GM21529 (cell line): ENCODE data around the gene CCNF.
"Not testable (repeated sequence)": the region's sequence is repeated elsewhere in the genome, so short reads cannot be mapped to it uniquely, and the experiment has no call there.

Experiments used
- ATAC-seq: cut with Tn5 transposase; IDR thresholded peaks from one replicate; pipeline ENCODE4 v1.9.1; 2021; ENCODE audit not compliant: unreplicated experiment

CCNF gene

DNA sequence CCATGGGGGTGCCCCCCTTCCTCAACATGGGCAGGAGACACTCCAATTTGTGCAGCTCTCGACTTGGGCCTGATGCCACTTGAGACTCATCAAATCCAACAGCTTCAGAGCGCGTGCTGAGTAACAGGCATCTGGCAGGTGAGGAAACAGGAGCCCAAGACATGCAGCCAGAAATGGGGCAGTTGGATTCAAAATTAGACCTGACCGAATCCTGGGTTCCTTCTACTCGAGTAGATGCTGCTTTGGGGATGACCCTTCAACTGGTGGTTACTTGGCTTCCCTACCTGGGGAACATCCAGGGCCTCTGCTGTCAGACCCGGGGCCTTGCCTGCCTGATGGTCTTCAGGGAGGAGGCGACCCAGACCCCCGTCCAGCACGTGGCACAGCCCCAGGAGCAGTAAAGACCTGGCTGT, 41.4 kb downstream of the CCNF start:
- ATAC-seq: no peak

DNA sequence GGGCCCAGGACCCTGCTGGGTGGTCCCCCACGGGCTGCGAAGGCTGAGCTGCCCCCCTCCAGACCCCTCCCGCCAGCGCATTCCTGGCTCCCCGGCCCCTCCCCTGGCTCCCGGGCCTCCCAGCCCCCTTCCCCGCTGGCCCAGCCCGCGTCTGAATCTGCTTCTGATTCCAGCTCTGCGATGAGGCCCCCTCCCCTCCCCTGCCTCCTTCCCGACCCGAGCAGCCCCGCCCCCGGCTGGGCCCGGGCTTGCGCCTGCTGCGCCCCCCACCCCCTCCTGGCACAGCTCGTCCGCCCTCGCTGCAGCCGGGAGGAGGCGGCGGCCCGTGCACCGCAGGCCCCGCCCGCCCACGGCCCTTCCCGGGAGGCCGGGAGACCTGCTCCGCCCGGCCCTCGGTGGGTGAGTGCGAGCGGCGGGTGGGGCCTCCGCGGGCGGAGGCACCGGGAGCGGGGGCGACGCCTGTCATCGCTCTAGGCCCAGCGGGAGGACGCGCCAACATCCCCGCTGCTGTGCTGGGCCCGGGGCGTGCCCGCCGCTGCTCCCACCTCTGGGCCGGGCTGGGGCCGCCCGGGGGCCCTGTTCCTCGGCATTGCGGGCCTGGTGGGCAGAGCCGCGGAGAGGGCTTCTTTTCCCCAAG, 41.9 kb downstream of the CCNF start, which contains the start of gene NTN3:
Gene NTN3, plus strand, starts transcription at position 282 of the 637 bp plus-strand sequence. CDS start 405 bp downstream, outside the sequence.
- ATAC-seq: no peak

DNA sequence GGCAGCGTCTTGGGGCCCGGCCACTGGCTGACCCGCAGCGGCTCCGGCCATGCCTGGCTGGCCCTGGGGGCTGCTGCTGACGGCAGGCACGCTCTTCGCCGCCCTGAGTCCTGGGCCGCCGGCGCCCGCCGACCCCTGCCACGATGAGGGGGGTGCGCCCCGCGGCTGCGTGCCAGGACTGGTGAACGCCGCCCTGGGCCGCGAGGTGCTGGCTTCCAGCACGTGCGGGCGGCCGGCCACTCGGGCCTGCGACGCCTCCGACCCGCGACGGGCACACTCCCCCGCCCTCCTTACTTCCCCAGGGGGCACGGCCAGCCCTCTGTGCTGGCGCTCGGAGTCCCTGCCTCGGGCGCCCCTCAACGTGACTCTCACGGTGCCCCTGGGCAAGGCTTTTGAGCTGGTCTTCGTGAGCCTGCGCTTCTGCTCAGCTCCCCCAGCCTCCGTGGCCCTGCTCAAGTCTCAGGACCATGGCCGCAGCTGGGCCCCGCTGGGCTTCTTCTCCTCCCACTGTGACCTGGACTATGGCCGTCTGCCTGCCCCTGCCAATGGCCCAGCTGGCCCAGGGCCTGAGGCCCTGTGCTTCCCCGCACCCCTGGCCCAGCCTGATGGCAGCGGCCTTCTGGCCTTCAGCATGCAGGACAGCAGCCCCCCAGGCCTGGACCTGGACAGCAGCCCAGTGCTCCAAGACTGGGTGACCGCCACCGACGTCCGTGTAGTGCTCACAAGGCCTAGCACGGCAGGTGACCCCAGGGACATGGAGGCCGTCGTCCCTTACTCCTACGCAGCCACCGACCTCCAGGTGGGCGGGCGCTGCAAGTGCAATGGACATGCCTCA, 42.6 kb downstream of the CCNF start:
- no peak for ATAC-seq

DNA sequence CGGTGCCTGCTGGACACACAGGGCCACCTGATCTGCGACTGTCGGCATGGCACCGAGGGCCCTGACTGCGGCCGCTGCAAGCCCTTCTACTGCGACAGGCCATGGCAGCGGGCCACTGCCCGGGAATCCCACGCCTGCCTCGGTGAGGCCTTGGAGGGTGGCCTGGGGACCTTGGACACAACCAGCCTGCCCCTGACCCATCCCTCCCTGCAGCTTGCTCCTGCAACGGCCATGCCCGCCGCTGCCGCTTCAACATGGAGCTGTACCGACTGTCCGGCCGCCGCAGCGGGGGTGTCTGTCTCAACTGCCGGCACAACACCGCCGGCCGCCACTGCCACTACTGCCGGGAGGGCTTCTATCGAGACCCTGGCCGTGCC, 43.2 kb downstream of the CCNF start:
- no peak for ATAC-seq

DNA sequence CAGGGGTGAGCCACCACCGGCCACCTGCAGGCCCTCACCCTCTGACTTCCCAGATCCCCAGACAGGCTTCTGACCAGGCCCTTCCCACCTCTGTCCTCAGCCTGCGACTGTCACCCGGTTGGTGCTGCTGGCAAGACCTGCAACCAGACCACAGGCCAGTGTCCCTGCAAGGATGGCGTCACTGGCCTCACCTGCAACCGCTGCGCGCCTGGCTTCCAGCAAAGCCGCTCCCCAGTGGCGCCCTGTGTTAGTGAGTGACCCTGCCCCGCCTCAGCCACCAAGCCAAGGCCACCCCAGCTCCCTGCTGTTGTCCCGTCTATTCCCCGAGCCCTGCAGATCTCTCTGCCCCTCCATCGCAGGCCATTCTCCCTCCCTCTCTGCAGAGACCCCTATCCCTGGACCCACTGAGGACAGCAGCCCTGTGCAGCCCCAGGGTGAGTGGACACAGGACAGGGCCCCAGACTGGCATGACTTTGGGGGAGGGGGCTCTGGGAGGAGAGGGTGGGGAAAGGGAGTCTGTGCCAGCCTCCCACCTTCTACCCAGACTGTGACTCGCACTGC, 43.7 kb downstream of the CCNF start:
- ATAC-seq: no peak

DNA sequence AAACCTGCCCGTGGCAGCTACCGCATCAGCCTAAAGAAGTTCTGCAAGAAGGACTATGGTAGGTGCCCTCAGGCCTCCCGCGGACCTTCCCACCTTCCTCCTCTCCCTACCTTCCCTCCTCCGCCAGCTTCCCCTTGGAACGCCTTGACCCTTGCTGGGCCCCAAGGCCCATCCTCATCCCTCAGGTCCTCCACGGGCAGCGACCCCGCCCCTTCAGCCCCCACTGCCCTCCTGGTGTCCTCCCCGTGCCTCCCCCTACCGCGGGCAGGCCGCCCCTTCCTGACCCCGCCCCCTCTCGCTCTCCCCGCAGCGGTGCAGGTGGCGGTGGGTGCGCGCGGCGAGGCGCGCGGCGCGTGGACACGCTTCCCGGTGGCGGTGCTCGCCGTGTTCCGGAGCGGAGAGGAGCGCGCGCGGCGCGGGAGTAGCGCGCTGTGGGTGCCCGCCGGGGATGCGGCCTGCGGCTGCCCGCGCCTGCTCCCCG, 44.2 kb downstream of the CCNF start:
- no peak for ATAC-seq

DNA sequence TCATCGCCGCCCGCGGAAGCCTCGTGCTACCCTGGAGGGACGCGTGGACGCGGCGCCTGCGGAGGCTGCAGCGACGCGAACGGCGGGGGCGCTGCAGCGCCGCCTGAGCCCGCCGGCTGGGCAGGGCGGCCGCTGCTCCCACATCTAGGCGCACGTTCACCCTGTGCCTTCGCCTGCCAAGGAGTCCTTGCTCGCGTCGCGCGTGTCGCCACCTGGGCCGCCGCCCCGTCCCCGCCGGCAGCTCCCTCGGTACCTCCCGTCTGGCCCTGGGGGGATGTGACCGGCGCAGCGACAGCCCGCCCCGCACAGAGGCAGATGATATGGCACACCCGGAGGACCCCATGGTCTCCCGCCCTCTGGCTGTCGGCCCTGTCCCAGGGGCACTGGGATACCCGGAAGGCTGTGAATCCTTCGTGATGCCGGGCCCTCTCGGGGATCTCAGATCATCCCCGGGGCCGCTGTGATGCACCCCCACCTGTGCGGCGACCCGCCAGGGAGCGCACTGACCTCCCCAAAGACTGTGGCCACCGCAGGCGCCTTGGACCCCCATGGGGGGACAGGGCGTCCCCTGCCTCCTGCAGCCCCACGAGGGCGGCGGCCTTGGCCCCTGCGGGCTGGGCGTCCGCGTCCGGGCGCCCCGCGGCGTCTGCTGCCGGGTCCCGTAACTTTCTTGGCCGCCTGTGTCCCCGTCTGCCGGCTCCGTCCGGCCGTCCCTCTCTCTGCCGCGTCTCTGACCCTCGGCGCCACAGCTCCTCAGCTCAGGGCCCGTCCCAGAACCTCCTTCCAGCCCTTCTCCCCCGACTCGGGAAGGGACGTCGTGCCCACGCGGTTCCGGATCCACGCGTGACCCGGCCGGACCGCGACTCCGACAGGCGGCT, 45.0 kb downstream of the CCNF start:
- peak; percentile 32 for ATAC-seq

DNA sequence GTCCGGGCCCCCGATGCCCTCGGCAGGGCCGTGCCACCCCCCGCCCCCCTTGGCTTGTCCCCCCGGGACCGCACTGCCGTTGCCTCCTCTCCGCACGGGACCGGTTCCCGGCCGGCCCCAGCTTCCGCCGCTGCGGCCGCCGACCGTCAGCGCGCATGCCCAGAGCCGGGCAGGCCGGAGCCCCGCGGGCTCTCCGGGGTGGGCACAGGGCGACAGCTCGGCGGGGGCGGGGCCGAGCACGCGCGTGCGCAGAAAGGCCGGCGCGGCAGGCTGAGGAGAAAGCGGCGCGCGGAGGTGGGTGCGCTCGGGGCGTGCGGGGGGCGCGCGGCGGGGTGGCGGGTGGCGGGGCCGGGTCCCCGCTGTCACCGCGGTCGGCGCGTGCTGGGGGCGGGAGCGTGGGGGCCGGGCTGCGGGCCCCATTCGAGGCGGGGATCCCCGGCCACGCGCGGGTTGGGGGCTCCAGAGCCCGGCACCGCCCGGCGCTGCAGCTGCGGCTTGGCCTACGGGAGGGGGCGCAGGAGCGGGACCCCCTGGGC, 45.7 kb downstream of the CCNF start, which contains the start of gene TBC1D24:
Gene TBC1D24, plus strand, starts transcription at position 251 of the 536 bp plus-strand sequence. CDS start 21,022 bp downstream, outside the sequence.
- peak; percentile 51 for ATAC-seq

DNA sequence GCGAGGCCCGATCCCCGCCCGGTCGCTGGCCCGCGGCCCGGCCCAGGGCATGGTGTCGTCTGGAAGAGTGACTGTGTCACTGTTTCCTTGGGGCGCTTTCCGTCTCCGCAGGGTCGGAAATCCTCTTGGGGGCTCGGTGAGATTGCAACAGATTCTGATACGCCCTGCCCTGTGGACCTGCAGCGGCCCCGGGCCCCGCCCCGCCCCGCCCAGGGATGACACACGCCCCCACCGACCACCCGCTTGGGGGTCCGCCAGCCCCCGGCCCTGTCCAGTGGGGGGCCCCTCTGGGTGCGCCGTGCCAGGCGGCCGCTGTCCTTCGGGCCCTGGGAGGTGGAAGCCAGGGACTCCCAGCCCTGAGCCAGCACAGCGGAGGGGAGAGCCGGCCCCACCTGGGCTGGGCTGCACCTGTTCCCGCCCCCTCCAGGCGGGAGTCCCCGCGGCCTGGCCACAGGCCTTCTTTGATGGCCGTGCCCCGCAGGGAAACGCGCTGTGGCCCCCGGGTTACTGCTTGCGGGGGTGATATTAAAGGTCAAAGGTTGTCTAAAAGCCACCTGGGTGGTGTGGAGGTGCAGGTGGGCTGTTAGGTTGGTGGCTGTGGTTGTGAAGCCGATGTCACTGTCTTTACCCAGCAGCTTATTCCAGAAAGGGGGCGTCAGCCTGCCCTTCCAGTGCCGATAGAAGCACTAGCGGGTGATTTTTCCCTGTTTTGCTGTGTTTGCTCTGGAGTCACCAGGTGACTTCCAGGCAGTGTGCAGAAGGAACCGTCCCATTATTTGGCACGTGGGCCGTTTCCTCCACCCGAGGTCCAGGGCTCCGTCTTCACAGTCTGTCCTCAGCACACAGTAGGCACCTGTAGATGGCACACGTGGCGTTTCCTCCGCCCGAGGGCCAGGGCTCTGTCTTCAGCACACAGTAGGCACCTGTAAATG, 46.4 kb downstream of the CCNF start:
- no peak for ATAC-seq

DNA sequence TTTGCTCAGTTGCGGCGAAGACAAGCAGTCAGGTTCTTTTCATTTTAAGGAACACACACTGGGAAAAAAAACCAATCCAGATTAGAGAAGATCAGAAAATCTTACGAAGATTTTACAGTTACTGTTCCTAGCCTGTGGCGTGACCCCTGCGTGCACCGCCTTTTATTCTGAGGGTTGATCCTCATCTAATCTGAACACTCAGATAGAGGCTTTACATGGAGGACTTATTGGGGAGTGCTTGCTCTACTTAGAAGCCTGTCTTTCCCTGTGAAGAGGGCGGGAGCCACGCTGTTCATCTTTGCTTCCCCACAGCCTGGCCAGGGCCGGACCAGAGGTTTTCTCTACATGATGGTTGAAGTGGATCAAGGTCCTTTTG, 47.1 kb downstream of the CCNF start:
- ATAC-seq: no peak

DNA sequence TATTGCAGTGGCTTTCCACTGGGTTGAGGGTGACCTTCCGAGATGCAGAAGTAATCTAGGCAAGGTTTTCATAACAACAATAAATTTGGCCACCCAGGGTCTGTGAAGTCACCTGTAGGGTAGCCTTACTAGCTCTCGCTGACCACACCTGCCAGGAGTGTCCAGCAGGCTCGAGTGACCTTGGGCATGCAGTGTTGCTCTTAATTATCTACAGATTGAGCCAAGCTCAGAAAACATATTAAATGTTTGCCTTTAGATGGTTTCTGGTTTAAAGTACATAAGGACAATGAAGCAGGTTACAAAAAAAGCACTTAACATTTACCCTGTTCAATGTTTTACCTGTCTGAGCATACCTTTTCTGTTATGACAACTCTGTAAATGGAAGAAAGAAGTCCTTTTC, 47.5 kb downstream of the CCNF start:
- no peak for ATAC-seq

DNA sequence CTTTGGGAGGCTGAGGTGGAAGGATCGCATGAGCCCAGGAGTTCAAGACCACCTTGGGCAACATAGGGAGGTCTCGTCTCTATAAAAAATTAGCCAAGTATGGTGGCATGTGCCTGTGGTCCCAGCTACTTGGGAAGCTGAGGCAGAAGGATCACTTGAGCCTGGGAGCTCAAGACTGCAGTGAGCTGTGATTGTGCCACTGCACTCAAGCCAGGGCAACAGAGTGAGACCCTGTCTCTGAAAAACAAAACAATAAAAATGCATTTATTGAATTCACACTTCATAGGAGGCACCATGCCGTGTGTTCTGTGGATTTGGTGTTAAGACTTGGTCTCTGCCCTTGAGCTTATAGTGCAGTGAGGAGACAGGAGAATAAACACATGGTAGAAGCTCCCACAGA, 48.1 kb downstream of the CCNF start:
- ATAC-seq: no peak

DNA sequence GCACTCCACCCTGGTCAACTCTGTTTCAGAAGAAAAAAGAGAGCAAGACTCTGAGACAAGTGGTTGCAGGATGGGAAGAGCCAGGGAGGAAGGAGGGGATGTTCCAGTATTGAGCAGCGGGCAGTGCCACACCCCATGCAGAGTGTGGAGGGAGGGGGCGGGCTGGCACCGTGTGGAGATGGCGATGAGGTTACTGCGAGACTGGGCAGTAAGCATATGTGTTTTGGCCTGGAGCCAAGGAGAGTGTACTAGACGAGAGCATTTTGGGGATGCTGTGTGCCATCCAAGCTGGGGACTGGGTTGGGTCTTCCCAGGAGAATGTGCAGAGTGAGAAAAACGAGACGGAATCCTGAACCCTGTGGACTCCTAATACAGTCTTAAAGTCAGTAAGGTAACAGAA, 49.0 kb downstream of the CCNF start:
- no peak for ATAC-seq

DNA sequence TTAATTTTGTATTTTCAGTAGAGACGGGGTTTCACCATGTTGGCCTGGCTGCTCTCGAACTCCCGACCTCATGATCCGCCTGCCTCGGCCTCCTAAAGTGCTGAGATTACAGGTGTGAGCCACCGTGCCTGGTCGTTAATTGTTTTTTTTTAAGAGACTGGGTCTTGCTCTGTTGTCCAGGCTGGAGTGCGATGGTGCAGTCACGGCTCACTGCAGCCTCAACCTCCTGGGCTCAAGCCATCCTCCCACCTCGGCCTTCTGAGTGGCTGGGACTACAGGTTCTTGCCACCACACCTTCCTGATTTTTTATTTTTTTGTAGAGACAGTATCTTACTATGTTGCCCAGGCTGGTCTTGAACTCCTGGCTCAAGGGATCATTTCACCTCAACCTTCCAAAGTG, 50.7 kb downstream of the CCNF start:
- not testable (repeated sequence) for ATAC-seq

DNA sequence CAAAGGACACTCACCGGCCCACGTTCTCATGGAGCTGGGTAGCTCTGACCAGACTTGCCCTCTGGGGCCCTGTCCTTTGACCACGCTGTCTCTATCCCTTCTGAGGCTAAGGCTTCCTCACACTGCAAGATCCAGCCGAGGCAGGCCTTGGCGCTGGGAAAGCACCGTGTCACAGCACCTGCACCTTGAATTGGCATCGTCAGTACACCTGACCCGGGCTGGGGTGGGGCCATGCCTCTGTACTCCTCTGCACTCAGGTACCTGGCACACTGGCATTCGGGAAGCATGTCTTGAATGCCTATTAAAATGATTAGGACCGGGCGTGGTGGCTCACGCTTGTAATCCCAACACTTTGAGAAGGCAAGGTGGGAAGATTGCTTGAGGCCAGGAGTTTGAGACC, 51.7 kb downstream of the CCNF start:
- ATAC-seq: no peak

DNA sequence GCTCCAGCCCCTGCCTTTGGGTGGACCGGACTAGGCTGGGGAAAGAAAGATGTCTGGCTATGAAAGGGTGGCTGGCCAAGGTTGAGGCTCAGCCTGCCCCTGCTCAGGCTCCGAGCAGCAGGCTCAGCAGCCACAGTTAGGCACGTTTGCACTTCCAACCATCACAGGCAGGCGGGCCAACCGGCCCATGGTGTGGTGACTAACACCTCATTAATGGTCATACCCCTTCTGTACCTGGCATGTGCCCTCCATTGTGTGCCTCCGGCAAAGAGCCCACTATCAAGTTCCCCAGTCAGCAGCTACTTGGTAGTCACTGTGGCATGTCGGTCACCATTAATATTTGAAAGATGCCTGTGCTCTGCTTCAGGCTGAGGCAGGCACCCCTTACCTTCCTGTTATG, 52.4 kb downstream of the CCNF start:
- no peak for ATAC-seq

DNA sequence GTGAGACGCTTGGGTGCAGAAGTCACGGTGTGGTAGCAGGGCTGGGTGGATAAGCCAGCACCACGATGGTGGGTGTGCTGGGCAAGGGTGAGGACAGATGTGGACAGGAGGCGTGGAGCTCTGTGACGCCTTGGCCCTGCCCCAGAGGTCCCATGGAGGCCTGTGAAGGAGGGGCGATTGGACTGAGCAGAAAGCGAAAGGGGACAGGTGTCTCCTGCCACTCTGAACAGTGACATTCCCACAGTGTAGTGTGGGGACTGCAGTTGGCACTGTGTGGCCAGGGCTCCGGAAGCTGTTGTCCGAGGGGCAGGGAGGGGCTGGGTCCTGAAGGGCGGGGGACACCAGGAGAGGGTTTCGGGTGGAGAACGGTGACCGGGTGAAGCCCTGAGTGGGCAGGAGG, 53.0 kb downstream of the CCNF start:
- no peak for ATAC-seq

DNA sequence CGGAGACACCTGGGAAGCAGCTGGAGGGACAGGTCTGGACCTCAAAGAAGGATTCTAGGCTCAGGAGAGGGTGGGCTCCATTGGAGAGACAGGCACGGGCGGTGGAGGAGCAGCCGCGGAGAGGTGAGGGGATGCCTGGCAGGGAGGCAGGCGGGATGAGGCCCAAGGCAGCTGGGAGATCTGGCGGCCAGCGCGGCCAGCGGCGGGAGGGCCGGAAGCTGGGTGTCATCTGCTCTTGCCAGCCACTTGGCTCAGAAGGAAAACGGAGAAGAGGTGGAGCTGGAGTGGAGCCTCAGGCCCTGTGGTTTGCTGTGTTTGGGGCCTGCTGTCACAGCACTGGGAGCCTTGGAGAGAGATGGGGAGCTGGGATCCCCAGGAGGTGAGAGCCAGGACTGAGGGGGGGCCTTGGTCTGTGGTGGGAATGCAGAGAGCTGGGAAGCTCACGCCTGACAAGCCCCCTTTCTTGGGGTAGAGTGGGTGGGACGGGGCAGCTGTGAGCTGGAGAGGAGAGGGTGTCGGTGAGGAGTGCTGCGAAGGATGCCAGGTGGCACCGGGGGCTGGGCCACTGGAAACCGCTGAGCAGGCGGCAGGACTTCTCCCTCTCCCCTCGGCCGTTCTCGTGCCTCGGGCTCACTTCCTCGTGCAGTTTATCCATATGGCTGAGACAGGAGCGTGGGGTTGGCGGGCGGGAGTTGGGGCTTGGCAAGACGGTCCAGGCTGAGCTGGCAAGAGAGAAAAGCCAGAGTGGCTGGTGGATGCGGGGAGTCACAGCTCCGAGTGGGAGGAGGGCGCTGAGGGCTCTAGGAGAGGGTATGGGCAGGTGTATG, 53.7 kb downstream of the CCNF start:
- ATAC-seq: no peak
